ENCODE data around the gene PRAC1. TPM values are rescaled to one million over a fixed set of nuclear protein-coding genes. Genes with fewer than 3 reads are reported as not detected.
A peak's percentile ranks its signal among the peaks of the same experiment; 100 is the strongest.
"Not testable (repeated sequence)": the region's sequence is repeated elsewhere in the genome, so short reads cannot be mapped to it uniquely, and the experiment has no call there.

Gene PRAC1
- total RNA-seq, 2 experiments from 2014 or later: not detected

DNA sequence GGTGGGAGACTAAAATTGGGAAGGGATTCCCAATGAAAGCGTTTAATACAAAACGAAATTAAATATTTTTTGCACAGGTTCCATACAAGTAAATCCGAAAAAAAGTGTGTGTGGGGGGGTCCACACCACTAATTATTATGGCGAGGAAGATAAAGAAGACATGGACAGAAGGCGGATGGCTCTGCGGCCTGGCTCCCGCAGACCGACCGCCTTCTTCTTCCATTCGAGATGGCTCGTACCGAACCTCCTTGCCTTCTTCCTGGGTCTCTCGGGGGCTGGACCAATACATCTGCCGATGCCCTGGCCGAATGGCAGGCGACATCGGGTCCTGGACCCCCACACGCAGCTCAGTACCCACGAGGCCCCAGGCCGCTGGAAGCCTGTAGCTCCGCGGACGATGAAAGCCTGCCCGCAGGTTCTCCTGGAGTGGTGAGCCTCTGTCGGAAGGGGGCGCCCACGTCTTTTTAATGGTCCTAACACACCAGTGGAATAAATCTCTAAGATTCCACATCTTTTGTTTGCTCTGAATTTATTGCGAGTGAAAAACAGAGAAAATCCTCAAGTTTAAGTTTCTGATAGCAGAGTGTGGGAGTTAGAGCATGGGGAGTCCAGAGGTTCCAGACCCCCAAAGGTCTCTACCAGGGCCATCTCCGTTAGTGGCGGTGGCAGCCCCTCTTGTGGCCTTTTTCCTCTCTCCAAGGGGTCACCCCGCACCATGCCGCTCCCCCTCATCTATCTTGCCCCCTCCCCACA, 2.1 kb upstream of the PRAC1 start:
- peaks cover 31% of the 10 kb centered on the region for H3K4me1 Mint-ChIP-seq
- H3K27me3 Mint-ChIP-seq: peaks cover 100% of the 10 kb centered on the region
- H3K27ac Mint-ChIP-seq: no peak overlapping the region
- peaks cover 3% of the 10 kb centered on the region for H3K36me3 Mint-ChIP-seq
- no peaks in the 10 kb centered on the region for H3K9me3 Mint-ChIP-seq
- H3K4me3 Mint-ChIP-seq: peak overlapping the region; percentile 56
- DNase-seq: peak; percentile 75

DNA sequence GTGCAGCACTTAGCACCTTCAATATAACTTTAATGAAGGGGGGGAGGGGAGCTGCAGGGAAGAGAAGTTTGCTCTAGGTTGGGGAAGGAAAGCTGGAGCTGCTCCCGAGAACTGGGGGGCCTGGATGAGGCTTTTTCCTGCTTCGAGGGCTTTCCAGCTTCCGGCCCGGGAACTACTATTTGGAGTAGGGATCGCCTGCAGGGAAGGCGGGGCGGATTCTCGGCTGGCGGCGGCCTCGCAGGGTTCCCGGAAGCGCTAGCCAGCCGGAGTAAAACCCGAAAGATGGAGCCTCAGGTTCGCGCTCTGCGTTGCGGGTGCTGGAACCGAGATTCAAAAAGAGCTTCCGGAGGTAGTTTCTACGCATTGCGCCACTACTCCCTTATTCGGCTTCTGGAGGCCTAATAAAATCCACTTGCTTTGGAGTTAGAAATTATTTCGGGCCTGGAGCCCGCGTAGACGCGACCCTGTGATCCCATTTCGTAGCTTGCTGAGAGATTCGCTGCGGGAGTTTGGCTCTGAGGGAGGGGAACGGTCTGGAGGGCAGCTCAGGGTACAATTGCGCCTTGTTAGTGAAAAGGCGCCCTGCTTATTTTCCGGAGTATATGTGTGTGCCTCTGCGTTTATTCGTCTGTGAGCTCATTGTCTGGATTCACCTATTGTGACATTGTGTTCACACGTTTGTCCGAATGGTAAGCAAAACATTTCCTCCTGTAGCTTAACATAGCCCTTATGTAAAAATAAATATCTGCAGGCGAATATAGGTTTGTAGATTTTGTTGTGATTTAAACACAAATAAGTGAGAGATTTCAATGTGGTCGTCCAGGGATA, 1.3 kb upstream of the PRAC1 start:
- H3K36me3 Mint-ChIP-seq: peaks cover 3% of the 10 kb centered on the region
- H3K27ac Mint-ChIP-seq: no peak overlapping the region
- peaks cover 32% of the 10 kb centered on the region for H3K4me1 Mint-ChIP-seq
- peak overlapping the region; percentile 56 for H3K4me3 Mint-ChIP-seq
- peaks cover 100% of the 10 kb centered on the region for H3K27me3 Mint-ChIP-seq
- no peak for DNase-seq
- H3K9me3 Mint-ChIP-seq: no peaks in the 10 kb centered on the region

DNA sequence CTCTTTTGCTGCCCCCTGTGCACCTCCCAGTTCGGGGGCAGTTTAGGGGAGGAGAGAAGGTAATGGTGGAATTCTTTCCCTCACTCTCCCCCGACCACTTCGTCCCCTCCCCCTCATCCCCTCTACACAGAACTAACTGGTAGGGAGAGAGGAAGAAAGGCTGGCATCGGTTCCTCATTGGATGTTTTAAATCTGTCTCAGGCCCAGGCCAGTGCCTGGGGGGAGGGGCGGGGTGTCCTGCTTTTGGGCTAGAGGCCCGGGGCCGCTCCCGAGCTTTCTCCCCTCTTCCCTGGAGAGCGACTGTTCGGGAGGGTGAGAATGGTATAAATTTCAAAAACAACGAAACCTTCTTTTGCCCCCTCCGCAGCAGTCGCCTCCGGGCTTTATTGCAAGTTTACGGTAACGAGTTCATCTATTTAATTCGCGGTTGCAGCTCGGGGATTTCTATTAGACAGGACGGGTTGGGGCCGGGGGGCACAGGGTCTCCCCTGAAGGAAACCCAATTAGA, 651 bp upstream of the PRAC1 start, which contains the start of gene PRAC2:
TSS of gene PRAC2 (plus strand) at position 271 of the 508 bp plus-strand sequence. CDS start 1,226 bp downstream, outside the sequence.
- H3K27ac Mint-ChIP-seq: no peak within 1 kb of the TSS
- H3K4me3 Mint-ChIP-seq: peak within 1 kb of the TSS; percentile 56
- peaks cover 33% of the 10 kb centered on the region for H3K4me1 Mint-ChIP-seq
- H3K27me3 Mint-ChIP-seq: peaks cover 100% of the 10 kb centered on the region
- peaks cover 3% of the 10 kb centered on the region for H3K36me3 Mint-ChIP-seq
- H3K9me3 Mint-ChIP-seq: no peaks in the 10 kb centered on the region
- DNase-seq: no peak

DNA sequence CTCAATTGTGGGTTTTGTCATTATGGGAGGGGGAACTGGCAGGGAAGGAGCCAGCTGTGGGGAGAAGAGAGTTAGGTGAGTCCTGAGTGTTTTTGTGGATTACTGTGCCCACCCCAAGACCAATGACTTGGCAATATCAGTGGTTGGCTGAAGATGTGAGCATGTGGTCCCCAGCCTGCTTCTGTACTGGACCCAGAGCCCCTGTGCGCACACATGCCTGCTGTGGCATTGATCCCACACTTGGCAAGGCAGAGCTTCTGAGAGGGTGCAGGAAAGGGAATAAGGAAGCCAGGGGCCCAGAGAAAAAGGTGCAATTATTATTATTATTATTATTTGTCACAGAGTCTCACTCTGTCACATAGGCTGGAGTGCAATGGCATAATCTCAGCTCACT, 1.3 kb downstream of the PRAC1 start:
- Mint-ChIP-seq H3K4me3 (no peak overlapping the region), H3K27ac (no peak overlapping the region), H3K9me3 (no peaks in the 10 kb centered on the region), H3K36me3 (peaks cover 3% of the 10 kb centered on the region), H3K27me3 (peaks cover 99% of the 10 kb centered on the region), H3K4me1 (peaks cover 33% of the 10 kb centered on the region)
- DNase-seq: no peak

DNA sequence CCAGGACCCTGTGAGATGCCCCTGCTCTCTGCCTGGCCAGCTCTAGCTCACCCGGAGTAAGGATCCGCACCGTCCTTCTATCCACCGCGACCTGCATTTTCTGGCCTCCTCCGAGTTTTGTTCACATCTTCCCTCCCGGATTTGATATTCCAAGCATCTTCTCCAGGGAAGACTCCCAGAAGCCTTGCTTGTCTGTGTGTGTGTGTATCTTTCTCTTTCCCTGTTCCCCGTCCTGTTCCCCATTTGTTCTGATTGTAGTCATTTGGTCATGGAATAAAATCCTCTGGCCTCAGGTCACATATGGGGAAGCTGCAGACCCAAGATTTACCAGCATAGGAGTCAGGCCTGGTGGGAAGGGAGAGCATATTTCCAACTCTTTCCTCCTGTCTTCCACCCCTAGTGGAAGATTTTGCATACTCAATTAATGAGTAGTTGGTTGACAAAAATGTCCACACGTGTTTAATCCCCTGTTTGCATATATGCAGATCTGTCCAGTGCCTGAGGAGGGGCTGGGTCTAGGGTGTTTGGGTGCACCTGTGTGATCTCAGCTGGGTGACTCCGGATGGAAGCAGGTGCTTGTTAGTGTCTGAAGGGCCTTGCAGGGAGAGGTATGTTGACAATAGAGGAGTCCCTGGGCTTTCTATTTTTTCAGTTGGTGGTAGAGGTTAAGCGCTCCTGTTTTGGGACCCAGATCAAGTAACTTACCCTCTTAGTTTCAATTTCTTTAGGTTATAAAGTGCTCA, 1.9 kb downstream of the PRAC1 start:
- Mint-ChIP-seq H3K27ac (no peak overlapping the region), H3K4me1 (peaks cover 33% of the 10 kb centered on the region), H3K9me3 (no peaks in the 10 kb centered on the region), H3K4me3 (no peak overlapping the region), H3K36me3 (peaks cover 3% of the 10 kb centered on the region), H3K27me3 (peaks cover 98% of the 10 kb centered on the region)
- DNase-seq: no peak

DNA sequence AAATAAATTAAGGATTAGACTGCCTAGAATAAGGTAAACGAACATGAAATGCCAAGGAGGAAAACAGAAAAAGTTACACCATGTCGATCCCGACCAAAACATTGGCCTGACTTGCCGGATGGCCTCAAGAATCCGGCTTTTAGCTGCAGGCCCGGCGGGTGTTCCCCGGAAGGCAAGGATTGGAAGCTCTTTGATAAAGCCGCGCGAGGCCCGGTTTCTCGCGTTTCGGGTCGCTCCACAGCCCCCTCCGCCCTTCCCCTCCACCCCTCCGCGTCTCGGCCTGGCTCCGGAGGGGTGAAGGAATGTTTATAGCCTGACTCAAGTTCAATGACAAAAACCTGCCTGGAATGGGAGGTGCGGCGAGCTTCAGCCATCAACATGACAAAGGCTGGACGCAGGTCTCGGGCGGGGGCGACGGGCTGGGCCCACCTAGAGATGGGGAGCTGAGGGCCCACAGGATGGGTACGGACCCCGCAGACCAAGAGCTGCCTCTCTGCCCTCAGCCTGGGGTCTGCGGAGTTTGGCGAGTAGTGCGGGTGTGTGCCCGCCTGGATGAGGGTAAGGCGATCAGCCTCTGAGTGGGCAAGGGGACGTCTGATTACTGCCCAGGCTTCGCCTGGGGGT, 2.6 kb downstream of the PRAC1 start:
- H3K27ac Mint-ChIP-seq: no peak overlapping the region
- no peak for DNase-seq
- no peaks in the 10 kb centered on the region for H3K9me3 Mint-ChIP-seq
- H3K4me3 Mint-ChIP-seq: no peak overlapping the region
- peaks cover 97% of the 10 kb centered on the region for H3K27me3 Mint-ChIP-seq
- H3K4me1 Mint-ChIP-seq: peaks cover 30% of the 10 kb centered on the region
- peaks cover 3% of the 10 kb centered on the region for H3K36me3 Mint-ChIP-seq

DNA sequence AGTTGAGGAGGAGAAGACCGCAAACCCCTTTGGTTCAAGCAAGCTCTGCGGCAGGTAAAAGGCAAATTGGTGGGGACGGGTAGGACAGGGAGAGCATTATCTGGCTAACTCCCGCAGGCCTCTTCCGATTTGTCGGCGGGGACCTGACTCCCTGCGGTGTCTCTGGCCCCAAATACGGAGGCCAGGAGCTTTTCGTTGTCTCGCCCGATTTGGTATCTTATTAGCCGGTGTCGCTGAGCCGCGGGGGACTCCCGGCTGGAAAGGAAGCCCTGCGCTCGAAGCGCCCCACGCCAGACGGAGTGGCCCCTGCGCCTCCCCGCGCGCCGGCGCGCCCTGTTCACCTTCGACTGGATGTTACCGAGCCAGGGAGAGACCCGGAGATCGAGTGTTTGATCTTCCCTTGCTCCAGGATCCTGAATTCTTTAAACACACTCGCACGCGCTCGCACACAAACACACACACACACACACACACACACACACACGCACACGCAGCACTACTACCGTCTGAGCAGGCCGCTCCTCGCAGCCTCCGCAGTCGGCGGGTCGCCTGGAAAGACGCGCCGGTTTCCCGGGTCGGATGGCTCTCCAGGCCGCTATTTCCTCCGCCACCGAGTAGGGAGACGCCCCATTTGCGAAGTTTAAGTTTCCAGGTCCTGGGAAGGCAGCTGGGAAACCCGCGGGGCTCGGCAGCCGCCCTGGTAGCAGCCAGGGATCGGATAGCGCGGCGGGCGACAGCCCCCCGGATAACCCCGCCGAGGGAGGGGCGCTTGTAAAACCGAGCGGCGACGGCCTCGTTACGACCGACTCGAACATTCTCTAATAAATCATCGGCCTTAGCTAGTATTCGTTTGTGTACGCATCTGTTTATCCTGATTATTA, 3.3 kb downstream of the PRAC1 start:
- H3K9me3 Mint-ChIP-seq: no peaks in the 10 kb centered on the region
- no peak for DNase-seq
- H3K36me3 Mint-ChIP-seq: peaks cover 3% of the 10 kb centered on the region
- peaks cover 27% of the 10 kb centered on the region for H3K4me1 Mint-ChIP-seq
- H3K27me3 Mint-ChIP-seq: peaks cover 97% of the 10 kb centered on the region
- H3K27ac Mint-ChIP-seq: no peak overlapping the region
- peak overlapping the region; percentile 27 for H3K4me3 Mint-ChIP-seq

DNA sequence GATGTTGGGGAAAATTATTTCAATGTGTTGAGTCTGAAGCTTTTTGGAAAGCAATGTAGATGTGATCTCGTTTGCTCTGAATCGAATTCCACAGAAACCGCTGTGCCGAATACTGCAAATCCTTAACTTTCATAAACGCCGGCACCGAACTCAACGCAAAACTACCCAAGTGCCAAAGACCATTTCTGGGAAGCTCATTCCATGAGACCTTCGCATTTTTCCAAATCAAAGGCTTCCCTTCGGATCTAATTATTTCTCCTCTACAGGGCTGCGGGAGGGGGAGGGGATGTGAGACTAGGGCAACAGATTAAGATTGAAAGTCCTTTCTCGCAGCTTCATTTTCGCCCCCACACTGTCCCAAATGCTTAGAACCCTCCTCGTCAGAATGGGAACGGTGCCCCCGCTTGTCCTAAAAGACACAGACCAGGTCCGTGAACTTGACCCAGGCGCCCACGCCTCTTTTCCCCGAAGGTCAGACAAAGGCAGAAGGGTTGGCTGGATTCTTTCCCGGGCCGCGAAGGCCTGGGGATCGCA, 4.0 kb downstream of the PRAC1 start:
- H3K4me3 Mint-ChIP-seq: no peak overlapping the region
- H3K4me1 Mint-ChIP-seq: peaks cover 20% of the 10 kb centered on the region
- H3K27ac Mint-ChIP-seq: no peak overlapping the region
- DNase-seq: no peak
- peaks cover 97% of the 10 kb centered on the region for H3K27me3 Mint-ChIP-seq
- H3K9me3 Mint-ChIP-seq: no peaks in the 10 kb centered on the region
- peaks cover 3% of the 10 kb centered on the region for H3K36me3 Mint-ChIP-seq

DNA sequence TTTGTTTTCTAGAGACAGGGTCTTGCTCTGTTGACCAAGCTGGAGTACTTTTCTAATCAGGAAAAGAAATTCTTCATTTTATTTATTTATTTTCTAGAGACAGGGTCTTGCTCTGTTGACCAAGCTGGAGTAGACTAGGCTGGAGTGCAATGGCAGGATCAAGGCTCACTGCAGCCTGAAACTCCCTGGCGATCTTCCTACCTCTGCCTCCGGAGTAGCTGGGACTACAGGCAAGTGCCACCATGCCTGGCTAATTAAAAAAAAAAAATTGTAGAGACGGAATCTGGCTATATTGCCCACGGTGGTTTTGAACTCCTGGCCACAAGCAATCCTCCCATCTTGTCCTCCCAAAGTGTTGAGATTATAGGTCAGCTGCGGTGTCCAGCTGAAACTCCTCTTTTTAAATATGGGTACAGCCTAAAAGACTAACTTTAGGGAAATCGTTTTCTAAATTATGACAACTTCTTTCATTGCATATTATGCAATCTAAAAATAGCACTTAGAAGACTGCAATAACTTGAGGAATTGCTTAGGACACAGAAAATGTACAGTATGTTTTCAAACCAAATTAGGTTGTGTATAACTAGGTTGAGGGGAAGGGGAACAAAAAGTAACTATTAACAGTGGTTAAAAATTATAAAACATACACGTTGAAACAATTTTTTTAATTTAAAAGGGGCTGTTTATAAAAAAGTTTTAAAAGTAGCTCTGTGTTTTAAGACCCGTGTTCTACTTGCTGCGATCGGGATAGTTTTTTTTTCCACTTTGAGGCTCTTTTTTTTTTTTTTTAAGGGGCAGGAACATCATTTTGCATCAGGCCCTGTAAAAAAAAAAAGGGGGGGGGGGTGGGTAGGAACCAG, 4.7 kb downstream of the PRAC1 start:
- peaks cover 2% of the 10 kb centered on the region for H3K36me3 Mint-ChIP-seq
- H3K4me3 Mint-ChIP-seq: no peak overlapping the region
- H3K4me1 Mint-ChIP-seq: peaks cover 14% of the 10 kb centered on the region
- H3K9me3 Mint-ChIP-seq: no peaks in the 10 kb centered on the region
- H3K27ac Mint-ChIP-seq: no peak overlapping the region
- peaks cover 95% of the 10 kb centered on the region for H3K27me3 Mint-ChIP-seq
- DNase-seq: no peak

DNA sequence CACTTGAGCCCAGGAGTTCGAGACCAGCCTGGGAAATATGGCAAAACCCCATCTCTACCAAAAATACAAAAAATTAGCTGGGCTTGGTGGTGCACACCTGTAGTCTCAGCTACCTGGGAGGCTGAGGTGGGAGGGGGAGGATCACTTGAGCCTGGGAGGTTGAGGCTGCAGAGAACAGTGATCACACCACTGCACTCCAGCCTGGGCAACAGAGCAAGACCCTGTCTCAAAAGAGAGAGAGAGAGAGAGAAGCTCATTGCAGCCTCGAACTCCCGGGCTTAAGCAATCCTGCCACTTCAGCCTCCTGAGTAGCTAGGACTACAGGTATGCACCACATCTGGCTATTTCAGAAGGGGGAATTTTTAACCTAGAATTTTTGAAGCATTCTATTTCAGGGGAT, 5.8 kb downstream of the PRAC1 start:
- H3K9me3 Mint-ChIP-seq, H3K4me3 Mint-ChIP-seq, H3K27ac Mint-ChIP-seq, DNase-seq, H3K36me3 Mint-ChIP-seq: not testable (repeated sequence)
- H3K27me3 Mint-ChIP-seq: peaks cover 88% of the 10 kb centered on the region
- peaks cover 12% of the 10 kb centered on the region for H3K4me1 Mint-ChIP-seq

DNA sequence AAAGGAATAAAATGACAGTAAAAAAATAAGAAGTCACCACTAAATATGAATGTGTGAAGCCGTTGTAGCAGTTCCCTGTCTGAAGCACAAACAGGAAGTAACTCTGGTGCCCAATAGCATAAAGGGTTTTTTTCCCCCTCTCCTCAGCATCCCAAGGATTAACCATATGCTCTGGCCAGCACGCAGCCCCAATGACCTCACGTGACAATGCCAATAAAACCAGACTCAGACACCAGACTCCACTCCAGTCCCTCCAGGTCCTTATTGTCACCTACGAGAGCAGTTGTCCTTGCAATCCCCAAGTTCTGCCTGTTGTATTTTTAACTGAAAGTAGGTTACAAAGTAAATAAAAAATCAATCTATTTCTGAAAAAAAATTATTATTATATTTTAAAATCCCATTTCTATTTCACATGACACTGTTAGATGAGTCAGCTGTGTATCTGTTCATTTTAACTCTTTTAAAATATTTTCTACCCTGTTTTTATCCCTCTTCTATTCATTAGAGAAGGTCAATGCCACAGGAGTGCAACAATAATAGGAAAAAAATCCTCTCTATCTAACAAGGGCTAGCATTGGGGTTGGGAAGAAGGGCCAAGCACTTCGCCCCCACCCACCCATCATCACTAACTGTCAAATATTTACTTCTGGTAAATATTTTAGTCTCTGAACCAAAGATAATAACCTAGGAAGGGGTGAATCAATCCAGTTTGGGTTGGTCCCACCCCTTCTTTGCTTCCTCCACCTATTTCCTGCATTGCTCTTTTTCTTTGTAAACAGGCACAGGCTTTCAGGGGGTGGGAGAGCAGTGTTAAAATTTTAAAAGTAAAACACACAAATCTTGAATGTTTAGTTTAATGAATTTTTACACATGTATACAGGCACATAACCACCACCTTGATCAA, 6.6 kb downstream of the PRAC1 start:
- Mint-ChIP-seq H3K4me3 (no peak overlapping the region), H3K4me1 (peaks cover 12% of the 10 kb centered on the region), H3K27me3 (peaks cover 87% of the 10 kb centered on the region), H3K9me3 (no peaks in the 10 kb centered on the region), H3K27ac (no peak overlapping the region), H3K36me3 (peaks cover 1% of the 10 kb centered on the region)
- DNase-seq: no peak

DNA sequence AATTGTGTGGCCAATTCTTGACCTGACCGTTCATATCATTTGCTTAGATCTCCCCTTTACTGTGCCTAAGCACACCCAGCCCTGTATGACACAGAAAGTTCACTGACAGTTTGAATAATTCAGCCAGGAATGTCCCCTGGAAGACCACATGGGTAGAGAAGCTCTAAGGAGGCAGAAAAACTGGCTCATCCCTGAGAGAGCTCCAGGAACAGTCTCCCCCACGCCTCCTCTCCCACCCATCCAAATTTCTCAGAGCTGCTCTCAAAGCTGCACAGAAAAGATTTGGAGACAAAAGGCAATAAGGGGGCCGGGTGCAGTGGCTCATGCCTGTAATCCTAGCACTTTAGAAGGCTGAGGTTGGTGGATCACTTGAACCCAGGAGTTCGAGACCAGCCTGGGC, 11.2 kb downstream of the PRAC1 start:
- no peak for DNase-seq
- Mint-ChIP-seq H3K36me3 (no peaks in the 10 kb centered on the region), H3K4me3 (no peak overlapping the region), H3K27me3 (peaks cover 84% of the 10 kb centered on the region), H3K27ac (no peak overlapping the region), H3K4me1 (no peaks in the 10 kb centered on the region), H3K9me3 (no peaks in the 10 kb centered on the region)

Data from activated naive CD8-positive, alpha-beta T cell treated with anti-CD3 and anti-CD28 coated beads for 36 hours (primary cell).